Measurements from ENCODE around the gene RBM38. TPM values are rescaled to one million over a fixed set of nuclear protein-coding genes. Genes with fewer than 3 reads are reported as not detected.
"Not testable (repeated sequence)": the region's sequence is repeated elsewhere in the genome, so short reads cannot be mapped to it uniquely, and the experiment has no call there.

Gene RBM38
- polyA plus RNA-seq, 1 donor = 22.8 TPM

DNA sequence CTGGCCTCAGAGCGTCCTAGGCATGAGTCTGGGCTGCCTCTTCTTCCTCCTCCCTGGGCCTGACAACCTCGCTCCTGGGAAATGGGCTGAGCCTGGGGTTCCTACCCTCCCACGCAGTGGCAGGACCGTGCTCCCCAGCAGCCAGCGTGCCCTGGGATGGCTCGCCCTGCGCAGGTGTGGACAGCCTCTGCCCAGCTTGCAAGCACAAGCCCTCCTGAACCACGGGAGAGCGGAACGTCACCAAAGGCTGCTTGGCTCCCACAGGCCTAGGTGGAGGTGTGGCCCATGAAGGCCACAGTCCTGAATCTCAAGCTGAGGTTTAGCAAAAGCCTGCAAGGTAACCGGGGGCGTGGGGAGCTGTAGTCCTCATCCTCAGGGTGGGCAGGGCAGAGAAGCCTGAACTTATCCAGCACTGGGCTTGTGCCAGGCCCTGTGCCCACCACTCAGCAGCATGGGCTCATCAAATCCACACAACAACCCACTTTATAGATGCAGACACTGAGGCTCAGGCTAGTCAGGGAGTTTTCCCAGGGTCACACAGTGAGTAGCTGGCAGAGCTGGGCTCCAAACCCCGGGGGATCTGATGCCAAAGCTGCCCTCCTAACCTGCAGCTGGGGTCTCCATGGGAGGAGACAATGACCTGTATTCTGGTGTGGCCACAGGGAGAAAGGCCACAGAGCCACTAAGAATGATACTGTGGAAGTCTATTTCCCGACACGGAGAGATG lies 25.3 kb downstream of the RBM38 start:
- DNase-seq = no peak

DNA sequence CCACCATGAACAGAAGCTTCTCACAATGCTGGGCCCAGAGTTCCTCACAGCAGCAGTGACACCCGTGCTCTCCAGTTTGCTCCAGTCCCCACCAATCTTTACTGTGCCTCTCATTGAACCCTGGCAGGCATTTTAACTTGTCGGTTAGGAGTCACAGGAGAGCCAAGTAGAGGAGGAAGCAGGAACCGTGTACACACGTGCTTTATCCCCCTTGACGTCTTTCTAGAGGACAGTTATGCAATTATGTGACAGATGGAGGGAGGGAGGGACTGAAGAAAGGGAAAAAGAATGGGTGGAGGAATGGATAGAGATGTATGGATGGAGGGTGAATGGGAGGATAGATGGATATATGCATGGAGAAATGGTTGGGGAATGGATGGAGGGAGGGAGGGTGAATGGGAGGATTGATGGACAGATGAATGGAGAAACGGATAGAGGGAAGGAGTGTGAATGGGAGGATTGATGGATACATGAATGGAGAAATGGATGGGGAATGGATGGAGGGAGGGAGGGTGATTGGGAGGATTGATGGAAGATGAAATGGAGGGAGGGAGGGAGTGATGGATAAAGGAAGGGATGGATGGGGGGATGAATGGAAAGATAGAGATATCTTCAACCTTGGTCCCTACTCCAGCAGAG lies 26.0 kb downstream of the RBM38 start:
- DNase-seq = no peak

DNA sequence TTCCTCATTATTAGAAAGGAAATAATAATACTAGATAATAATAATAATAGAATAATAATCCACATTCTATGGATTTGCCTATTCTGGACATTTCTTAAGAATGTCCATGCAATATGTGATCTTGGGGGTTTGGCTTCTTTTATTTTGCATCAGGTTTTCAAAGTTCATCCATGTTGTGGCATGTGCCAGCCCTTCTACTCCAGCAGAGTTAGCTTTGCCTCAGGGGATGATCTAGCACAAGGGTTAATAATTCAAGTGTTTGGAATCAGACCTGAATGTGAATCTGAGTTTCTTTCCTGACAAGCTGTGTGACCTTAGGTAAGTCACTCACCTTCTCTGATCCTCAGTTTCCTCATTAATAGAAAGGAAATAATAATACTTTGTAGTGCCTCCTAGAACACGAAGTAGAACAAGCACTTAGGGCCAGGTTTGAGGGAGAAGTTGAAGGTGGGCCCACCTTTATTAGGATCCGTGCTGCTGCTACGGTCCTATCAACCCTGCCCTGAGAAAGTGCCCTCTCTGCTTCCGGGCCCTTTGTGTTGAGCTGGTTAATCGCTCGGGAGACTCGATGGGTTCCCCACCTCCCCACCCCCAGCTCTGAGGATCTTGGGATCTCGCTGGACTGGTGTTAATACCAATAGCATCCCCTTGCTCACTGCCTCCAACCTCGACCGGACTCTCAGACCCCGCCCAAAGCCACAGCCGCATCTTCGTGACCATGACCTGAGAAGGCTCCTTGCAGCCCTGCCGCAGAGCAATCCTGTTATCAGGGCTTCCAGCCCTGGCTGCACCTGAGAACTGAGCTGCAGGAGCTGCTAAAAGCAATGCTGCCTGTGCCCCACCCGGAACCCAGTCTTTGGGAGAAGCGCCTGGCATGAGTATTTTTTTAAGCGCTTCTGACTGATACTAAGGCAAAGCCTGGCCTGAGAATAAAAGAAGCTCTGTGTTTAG lies 26.9 kb downstream of the RBM38 start:
- DNase-seq = no peak

DNA sequence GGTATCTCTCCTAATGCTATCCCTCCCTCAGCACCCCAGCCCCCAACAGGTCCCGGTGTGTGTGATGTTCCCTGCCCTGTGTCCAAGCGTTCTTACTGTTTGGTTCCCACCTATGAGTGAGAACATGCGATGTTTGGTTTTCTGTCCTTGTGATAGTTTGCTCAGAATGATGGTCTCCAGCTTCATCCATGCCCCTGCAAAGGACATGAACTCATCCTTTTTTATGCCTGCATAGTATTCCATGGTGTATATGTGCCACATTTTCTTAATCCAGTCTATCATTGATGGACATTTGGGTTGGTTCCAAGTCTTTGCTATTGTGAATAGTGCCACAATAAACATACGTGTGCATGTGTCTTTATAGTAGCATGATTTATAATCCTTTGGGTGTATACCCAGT lies 28.3 kb downstream of the RBM38 start:
- not testable (repeated sequence) for DNase-seq

DNA sequence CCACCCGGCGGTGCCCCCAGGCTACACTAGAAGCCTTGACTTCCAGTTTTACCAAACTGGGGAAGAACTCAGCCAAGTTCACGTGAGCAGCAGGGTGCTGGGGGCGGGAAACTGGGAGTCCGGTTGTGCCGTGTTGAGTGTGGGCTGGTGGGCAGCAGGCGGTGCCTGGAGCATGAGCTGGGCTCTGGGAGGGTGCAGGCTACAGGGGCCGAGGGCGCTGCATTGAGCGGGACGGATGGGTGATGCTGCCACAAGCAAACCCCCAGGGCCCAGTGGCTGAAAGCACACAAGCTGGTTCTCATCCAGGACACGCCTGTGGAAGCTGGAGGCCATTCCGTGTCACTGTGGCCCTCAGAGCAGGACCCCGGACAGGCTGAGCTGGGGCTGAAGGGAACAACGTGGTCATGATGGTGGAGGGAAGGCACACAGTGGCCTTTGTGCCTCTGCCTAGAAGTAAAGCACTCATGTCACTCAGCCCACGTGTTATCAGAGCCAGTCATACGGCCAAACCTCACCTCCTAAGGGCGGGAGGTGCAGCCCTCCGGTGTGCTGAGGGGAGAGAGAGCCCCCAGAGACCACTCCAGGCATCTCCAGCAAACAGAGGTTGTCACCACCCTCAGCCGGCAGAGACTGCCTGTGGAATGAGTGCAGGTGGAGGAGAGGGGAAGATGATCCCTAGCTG lies 29.5 kb downstream of the RBM38 start:
- no peak for DNase-seq

DNA sequence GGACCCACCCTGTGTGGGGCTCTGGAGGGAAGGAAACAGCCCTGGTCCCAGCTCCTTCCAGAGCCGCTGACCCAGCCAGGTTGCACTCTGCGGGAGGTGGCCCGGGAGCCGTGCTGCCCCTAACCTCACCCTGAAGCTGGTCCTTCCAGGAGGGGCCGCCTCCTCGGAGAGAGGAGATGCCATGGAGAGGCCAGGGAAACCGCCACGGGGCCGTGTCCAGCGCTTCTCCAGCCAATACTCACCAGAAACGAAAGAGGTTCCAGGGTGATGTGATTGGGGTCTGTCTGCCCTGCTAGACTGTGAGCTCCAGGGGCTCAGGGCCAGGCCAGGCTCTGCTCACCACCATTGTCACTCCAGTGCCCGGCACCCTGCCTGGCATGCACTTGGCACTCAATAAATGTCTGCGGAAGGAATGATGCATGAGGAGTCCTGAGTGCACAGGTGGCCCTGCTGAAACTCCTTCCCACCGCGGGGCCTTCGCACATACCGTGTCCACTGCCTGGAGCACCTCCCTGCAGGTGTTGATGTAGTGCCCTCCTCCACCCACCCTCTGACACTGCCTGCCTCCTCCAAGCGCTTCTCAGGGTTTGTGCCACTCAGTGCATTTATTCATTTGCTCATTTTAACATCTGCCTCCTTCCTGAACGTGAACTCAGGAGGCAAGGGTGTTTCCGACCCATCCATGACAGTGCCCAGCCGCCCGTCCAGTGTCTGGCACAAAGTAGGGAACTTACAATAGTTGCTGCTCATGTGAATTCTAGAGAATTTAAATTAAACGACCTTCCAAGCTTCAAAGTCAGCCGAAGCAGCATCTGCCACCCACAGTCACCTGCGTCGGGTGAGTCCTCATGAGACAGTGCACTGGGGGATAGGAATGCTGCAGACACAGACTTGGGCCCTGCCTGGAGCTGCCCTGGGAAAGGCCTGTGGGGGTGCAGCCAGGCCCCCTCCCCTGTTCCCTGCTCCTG lies 30.3 kb downstream of the RBM38 start:
- DNase-seq = no peak

DNA sequence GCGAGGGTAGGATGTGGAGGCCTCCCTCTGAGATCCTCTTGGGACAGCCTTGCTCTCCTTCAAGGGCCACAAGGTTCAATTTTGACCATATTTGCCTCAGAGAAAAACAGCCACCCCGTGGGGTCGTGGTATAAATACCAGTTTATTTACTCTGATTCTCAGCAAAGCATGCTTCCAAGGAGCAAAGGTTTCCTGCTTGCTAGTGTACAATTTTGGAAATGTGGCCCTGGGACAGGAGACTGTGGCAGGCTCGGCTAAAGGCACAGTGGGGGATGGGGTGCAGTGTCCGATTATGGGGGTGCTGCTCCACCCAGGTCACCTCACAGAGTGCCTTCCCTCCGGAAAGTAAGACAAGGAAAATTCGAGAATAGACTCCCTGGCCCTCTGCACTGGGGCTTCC lies 31.1 kb downstream of the RBM38 start:
- DNase-seq = no peak

DNA sequence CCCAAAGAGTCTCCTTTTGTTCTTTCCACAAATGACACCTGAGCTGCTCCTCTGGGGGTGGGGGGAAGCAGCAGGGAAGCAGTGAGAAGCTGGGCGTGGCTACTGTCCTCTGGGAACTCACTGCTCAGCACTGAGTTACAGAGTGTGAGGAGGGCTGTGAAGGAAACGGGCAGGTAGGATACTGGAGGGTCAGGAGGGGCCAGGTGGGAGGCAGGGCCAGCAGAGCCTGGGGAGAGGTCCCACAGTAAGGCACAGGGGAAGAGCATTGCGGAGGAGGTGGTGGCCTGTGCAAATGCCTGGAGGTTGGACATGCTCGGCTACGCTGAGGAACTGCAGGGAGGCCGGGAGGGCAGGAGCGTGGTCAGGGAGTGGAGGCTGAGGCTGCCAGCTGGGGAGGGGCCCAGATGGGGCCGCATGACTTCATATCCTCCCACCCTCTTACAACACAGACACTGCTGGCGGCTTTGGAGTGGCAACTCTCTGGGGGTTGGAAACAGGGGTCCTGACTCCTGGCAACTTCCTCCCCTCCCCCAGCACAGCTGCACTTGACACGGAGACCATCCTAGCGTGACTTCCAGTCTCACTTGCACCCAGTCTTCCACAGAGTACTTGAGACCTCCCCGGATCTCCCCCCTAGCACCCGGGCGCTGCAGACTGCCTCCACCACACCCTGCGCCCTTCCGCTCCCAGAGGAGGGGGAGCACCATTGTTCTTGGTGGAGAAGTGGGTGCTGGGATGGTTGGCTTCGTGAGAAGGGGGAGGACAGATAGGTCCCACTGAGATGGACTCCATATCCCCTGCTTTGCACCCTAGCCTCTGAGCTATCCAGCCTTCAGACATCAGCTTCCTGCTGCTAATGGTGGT lies 34.2 kb downstream of the RBM38 start:
- no peak for DNase-seq

DNA sequence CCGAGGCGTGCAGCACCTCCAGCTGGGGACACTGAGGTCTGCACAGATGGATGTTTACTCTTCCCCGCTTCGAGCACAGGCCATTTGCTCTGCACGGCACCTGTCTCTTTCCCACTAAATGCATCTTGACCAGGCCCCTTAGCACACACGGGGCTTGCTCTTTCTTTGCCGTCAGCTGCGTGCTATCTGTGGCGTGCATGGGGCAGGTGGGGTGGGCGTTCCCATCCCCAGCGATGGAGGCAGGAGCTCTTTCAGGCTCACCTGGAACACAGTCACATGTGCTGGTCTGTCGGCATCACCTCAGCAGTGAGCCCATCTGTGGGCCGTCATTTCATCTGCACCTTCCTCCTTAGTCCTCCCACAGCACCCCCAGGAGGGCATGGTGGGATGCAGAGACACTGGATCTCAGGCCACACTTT lies 35.1 kb downstream of the RBM38 start:
- no peak for DNase-seq

DNA sequence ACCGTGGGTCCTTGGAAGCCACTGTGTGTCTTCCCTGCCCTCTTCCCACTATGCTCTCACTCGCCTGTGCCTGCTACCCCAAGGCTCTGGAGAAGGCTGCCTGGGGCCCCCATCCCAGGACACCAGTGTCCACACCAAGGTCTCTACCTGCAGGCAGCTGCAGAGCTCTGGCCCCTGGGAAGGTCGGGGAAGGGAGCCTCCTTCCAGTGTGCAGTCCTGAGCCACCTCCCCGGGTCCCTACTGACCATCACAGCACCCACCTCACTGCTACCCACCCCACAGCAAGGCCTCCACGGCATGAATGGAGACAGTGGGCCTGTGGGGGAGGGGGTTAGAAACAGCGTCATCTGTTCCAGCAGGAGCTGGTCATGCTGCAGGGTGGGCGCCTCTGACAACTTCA lies 35.6 kb downstream of the RBM38 start:
- DNase-seq = no peak

DNA sequence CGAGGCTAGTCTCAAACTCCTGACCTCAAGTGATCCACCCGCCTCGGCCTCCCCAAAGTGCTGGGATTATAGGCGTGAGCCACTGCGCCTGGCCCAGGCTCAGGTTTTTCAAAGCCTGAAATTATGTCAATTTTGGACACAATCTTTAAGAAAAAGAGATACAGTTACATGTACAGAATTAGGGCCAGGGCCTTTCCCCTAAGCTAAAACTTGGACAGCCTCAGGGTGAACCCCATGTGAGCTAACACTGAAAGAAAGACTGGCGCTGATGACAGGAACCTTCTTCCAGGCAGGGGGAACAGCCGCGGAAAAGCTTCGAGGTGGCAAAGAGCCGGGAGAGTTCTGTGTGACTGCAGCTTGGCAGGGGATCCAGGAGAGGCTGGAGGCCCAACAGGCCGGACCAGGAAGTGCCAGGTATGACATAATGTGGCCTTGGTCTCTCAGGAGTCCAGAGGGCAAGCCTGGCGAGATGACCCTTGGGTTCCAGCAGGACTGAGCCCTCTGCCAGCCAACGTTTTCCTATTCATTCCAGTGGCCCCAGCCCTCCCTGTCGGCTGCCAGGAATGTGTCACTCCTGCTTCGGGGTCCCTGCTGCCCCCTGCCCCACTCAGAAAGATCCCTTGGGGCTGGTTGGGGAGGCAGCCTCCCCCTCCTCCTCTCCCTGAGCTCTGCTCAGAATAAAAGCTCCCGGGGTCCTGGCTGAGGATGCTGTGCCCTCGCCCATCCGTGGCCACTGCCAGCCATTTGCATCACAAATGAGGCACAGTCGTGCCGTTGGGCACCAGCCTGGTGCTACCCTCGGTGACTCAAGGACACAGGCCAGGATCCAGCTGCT lies 37.3 kb downstream of the RBM38 start:
- DNase-seq = no peak

DNA sequence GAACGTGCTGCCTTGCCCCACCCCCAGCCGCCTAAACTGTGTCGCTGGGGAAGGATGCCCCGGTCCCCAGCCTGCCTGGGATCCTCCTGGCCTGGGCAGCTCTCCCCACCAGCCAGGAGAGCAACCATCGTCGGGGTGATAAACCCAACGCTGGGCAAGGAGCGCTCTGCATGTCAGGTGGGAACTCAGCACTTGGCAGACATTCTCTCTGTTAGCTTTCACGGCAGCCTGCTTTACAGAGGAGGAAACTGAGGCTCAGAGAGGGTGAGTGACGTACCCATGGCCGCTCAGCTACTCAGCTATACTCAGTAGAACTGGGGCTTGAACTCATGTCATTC lies 37.9 kb downstream of the RBM38 start:
- DNase-seq = no peak

DNA sequence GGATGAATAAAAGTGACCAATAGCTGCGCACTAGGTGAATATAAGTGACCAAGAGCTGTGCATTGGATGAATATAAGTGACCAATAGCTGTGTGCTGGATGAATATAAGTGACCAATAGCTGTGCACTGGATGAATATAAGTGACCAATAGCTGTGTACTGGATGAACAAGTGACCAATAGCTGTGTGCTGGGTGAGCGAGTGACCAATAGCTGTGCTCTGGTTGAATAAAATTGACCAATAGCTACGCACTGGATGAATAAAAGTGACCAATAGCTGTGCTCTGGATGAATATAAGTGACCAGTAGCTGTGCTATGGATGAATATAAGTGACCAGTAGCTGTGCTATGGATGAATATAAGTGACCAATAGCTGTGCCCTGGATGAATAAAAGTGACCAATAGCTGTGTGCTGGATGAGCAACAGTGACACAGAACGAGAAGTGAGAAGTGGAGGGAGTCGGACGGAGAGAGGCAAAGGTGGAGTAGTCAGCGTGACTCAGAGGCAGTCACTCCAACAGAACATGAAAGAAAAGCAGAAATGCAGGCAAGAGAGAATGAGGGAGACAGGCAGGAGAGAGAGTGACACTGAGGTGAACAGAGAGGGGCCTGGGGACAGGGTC lies 38.5 kb downstream of the RBM38 start:
- no peak for DNase-seq

DNA sequence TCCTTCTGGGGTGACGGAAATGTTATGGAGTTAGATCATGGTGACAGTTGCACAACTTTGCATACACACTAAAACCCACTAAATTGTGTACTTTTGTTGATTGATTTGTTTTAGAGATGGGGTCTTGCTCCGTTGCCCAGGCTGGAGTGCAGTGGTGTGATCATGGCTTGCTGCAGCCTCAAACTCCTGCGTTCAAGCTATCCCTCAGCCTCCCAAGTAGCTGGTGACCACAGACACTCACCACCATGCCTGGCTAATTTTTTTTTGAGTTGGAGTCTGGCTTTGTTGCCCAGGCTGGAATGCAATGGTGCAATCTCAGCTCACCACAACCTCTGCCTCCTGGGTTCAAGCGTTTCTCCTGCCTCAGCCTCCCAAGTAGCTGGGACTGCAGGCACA lies 39.0 kb downstream of the RBM38 start:
- not testable (repeated sequence) for DNase-seq

DNA sequence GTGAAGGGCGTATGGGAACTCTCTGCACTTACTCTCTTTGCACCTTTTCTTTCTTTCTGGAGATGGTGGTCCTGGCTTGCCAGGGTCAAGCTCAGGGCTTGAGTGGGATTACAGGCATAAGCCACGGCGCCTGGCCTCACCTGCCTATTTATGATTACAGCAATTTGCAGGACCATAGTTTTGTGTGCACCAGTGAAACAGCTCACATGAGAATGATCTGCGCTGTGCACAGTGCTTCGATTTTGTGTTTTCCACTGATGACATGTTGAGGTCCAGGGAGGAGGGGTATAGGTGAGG lies 40.3 kb downstream of the RBM38 start:
- DNase-seq = no peak

DNA sequence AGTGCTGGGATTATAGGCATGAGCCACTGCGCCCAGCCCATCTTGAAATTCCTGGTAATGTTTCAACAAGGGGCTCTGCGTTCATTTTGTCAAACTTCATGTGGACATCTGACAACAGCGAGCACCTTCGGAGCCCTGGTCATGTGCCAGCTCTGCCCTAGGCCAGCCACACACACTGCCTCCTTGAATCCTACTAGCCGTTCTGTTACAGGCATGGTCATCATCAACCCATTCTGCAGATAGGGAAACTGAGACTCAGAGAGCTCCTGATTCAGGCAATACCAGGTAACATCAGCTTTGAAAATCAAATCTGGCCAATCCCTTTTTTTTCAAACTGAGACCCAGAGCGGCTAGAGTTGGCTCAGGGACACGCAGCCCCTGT lies 41.3 kb downstream of the RBM38 start:
- DNase-seq = no peak

DNA sequence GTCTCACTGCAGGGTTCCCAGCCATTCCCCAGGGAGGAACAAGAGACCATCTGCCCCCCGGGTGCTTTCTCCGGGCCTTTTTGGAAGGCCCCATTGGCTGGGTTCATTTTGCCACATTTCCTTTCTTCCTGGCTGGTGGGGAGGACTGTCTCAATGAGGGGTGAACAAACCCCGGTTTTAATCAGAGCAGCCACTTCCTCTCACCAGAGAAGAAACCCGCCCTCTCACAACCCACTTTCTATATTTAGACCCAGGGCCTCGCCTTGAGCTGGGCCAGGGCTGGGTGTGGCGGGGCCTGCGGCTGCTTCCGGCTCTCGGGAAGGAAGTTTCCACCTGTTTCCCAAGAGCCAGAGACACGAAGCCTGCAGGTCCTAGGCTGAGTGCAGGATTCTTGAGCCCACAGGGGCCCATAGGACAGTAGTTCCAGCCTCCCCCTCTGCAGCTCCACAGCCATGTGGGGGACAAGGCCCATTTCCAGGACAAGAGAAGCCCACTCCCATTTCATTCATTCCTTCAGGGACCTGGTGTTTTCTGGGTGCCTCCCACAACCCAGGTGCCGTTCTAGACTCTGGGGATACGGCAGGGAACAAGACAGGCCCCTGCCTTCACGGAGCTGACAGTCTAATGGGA lies 41.8 kb downstream of the RBM38 start:
- no peak for DNase-seq

DNA sequence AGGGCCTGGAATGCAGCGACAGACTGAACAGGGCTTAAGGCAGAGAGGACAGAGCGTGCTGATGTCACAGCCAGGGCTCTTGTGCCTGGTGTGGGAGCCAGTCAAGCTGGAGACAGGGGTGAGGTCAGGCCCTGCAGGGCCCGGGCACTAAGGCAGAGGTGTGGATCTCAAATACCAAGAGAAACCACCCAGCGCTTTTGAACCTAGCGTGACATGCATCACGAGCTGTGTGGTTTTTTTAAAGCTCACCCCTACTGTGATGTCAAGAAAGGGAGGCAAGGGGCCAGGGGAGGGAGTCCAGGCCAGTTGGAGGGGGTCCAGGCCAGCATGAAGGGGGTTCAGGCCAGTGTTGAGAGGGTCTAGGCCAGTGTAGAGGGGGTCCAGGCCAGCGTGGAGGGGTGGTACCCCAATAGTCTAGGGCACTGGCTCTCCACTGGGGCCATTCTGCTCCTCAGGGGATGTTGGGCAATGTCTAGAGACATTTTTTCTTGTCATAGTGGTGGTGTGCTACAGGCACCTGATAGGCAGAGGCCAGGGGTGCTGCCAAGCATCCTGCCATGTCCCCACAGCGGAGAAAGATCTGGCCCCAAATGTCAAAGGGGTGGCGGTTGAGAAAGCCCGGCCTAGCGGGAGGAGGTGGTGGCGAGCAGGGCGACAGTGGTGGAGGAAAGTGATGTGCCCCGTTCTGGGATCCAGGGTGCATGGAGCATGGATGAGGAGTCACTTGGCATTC lies 42.6 kb downstream of the RBM38 start:
- no peak for DNase-seq

Data from left kidney (tissue), 2 donors.